Measurements from ENCODE around the gene RNF5.
"Not testable (repeated sequence)": the region's sequence is repeated elsewhere in the genome, so short reads cannot be mapped to it uniquely, and the experiment has no call there.

Gene RNF5

DNA sequence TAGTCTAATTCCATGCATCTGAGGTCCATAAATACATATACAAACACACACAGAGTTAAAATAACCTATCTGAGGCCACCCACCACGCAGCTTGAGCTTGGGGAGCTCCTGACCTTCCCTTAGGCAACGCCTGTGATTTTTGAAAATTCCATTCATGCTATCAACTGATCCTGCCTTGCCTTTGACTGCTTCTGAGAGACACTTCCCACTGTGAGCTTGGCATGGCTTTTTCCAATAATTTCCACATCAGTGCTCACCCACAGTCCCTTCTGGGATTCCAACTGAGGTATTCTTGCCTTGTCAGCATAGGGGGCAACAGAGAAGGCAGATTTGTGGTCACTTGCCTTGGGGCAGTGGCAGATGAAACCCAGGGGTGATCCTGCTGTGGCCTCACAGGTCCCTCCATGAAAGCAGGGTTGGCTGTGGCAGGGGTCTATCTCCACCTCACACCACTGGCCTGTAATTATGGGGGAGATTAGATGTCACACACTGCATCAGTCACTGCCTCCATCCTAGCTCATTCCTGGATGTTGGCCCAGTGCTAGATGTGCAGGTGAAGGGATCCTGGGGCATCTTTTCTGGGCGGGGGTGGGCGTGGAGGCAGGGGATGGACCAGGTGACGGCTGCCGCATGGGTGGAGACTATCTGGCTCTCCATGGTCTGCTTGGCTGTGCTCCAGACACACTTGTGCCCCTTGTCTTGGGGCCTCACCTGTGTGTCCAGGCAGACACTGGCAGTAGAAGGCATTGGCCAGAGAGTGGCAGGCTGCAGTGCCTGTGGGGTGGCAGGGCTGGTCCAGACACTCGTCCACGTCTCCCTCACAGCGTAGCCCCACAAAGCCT is 25.4 kb downstream of the RNF5 start:
- H3K36me3 ChIP-seq (ENCODE audit: control insufficient read depth in 1 of 2, insufficient read depth in 2 of 2, low read length in 2 of 2), result no peaks in the 10 kb centered on the region
- no peaks in the 10 kb centered on the region for H3K9me3 ChIP-seq (ENCODE audit: control insufficient read depth in 1 of 2, low read length in 2 of 2)
- no peak overlapping the region for H3K4me3 ChIP-seq (ENCODE audit: low read depth in 1 of 2, low read length in 2 of 2)
- no peaks in the 10 kb centered on the region for H3K27me3 ChIP-seq (ENCODE audit: low read depth, low read length)
- H3K27ac ChIP-seq (ENCODE audit: low read length), result no peak overlapping the region
- no peaks in the 10 kb centered on the region for H3K4me1 ChIP-seq (ENCODE audit: control insufficient read depth in 1 of 2, insufficient read depth in 2 of 2, low read length in 2 of 2)

DNA sequence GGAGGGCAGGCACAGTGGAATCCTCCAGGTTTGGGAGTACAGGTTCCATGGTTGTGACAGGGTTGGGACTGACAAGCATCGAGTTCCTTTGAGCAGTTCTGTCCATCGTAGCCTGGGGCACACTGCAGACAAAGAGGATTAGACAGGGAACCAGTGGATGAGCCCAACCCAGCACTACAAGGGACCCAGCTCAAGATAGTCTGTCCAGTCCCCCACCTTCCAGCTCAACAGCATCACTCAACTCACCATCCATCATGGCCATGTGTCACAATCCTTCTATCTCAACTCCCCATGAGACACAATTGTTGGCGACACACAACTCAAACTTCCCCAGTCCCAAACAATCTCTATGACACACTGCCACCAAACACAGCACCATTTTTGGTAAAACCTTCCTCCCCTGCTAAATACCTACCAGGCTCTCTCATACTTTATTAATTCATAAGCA is 26.1 kb downstream of the RNF5 start:
- no peaks in the 10 kb centered on the region for H3K4me1 ChIP-seq (ENCODE audit: control insufficient read depth in 1 of 2, insufficient read depth in 2 of 2, low read length in 2 of 2)
- H3K9me3 ChIP-seq (ENCODE audit: control insufficient read depth in 1 of 2, low read length in 2 of 2), result no peaks in the 10 kb centered on the region
- no peaks in the 10 kb centered on the region for H3K36me3 ChIP-seq (ENCODE audit: control insufficient read depth in 1 of 2, insufficient read depth in 2 of 2, low read length in 2 of 2)
- H3K4me3 ChIP-seq (ENCODE audit: low read depth in 1 of 2, low read length in 2 of 2), result no peak overlapping the region
- no peak overlapping the region for H3K27ac ChIP-seq (ENCODE audit: low read length)
- no peaks in the 10 kb centered on the region for H3K27me3 ChIP-seq (ENCODE audit: low read depth, low read length)

DNA sequence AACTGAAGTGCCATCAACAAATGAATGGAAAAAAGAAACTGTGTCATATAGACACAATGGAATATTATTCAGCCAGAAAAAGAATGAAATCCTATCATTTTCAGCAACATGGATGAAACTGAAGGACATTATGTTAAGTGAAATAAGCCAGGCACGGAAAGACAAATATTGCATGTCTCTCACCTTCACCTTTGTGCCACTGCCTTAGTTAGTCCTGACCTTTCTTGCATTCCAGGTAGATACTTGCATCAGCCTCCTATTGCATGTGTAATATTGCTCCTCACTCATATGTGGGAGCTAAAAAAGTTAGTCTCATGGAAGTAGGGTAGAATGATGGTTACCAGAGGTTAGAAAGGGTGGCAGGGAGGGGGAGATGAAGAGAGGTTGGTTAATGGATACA is 30.8 kb downstream of the RNF5 start:
- H3K4me1 ChIP-seq (ENCODE audit: control insufficient read depth in 1 of 2, insufficient read depth in 2 of 2, low read length in 2 of 2), result no peaks in the 10 kb centered on the region
- no peaks in the 10 kb centered on the region for H3K9me3 ChIP-seq (ENCODE audit: control insufficient read depth in 1 of 2, low read length in 2 of 2)
- no peak overlapping the region for H3K27ac ChIP-seq (ENCODE audit: low read length)
- H3K27me3 ChIP-seq (ENCODE audit: low read depth, low read length), result no peaks in the 10 kb centered on the region
- H3K36me3 ChIP-seq (ENCODE audit: control insufficient read depth in 1 of 2, insufficient read depth in 2 of 2, low read length in 2 of 2), result no peaks in the 10 kb centered on the region
- H3K4me3 ChIP-seq (ENCODE audit: low read depth in 1 of 2, low read length in 2 of 2), result no peak overlapping the region

DNA sequence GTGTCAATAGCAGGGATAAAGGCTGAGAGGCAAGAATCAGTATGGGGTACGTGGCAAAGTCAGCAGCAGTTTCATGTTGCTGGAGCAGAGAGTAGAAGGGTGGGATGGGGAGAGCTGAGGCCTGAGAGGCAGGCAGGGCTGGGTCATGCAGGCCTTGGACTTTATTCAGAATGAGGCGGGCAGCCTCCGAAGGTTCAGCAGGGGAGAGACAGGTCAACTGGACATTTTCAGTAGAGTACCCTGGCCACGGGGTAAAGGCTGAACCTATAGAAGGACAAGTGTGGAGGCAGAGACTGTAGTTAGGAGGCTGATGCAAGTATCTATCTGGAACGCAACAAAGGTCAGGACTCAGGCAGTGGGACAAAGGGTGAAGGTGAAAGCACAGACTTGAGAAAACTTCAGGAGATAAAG is 32.0 kb downstream of the RNF5 start:
- Histone ChIP-seq H3K4me1 (ENCODE audit: control insufficient read depth in 1 of 2, insufficient read depth in 2 of 2, low read length in 2 of 2) (no peaks in the 10 kb centered on the region), H3K27ac (ENCODE audit: low read length) (no peak overlapping the region), H3K4me3 (ENCODE audit: low read depth in 1 of 2, low read length in 2 of 2) (no peak overlapping the region), H3K9me3 (ENCODE audit: control insufficient read depth in 1 of 2, low read length in 2 of 2) (no peaks in the 10 kb centered on the region), H3K36me3 (ENCODE audit: control insufficient read depth in 1 of 2, insufficient read depth in 2 of 2, low read length in 2 of 2) (no peaks in the 10 kb centered on the region), H3K27me3 (ENCODE audit: low read depth, low read length) (no peaks in the 10 kb centered on the region)

DNA sequence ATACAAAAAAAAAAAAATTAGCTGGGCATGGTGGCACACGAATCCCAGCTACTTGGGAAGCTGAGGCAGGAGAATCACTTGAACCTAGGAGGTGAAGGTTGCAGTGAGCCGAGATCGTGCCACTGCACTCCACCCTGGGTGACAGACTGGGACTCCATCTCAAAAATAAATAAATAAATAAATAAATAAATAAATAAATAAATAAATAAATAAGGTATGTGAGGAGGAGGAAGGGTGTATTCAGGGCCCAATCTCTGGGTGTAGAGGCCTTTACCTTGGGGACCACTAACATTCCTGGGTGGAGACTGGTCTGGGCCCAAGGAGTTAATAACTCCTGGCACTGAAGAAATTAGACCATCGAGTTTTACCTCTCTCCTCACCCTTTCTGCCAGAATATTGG is 33.2 kb downstream of the RNF5 start:
- not testable (repeated sequence) for H3K27me3 ChIP-seq (ENCODE audit: low read depth, low read length); H3K27ac ChIP-seq (ENCODE audit: low read length); H3K4me1 ChIP-seq (ENCODE audit: control insufficient read depth in 1 of 2, insufficient read depth in 2 of 2, low read length in 2 of 2); H3K36me3 ChIP-seq (ENCODE audit: control insufficient read depth in 1 of 2, insufficient read depth in 2 of 2, low read length in 2 of 2); H3K4me3 ChIP-seq (ENCODE audit: low read depth in 1 of 2, low read length in 2 of 2); H3K9me3 ChIP-seq (ENCODE audit: control insufficient read depth in 1 of 2, low read length in 2 of 2)

DNA sequence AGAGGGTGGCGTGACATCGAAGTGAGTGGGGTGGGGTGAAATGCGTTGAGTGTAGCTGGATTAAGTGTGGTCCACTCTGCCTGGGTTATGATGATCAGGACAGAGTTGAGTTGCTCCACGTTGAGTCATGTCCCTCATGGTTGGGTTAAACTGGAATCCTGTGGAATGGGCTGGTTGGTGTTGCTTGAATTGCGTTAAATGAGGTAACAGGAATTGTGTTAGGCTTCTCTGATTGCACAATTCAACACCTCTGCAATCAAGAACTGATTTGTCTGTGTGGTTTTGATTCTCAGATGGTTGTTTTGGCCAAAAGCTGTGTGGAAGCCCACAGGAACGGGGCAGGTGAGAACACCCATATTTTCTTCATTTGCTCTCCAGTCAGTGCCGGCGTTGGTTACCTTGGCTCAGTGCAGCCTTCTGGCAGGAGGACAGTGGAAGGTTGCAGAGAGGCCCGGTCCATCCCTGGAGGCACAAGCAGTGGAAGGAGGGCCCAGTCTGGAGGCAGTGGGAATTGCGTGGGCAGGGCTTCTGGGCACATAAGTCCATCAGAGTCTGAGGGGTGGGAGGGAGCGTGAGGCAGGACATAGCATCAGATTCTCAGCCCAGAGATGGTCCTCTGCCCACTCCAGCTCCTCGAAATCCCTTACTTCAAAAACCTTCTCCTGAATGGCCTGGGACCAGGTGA is 34.0 kb downstream of the RNF5 start:
- Histone ChIP-seq H3K4me1 (ENCODE audit: control insufficient read depth in 1 of 2, insufficient read depth in 2 of 2, low read length in 2 of 2) (no peaks in the 10 kb centered on the region), H3K36me3 (ENCODE audit: control insufficient read depth in 1 of 2, insufficient read depth in 2 of 2, low read length in 2 of 2) (no peaks in the 10 kb centered on the region), H3K27ac (ENCODE audit: low read length) (no peak overlapping the region), H3K9me3 (ENCODE audit: control insufficient read depth in 1 of 2, low read length in 2 of 2) (no peaks in the 10 kb centered on the region), H3K4me3 (ENCODE audit: low read depth in 1 of 2, low read length in 2 of 2) (no peak overlapping the region), H3K27me3 (ENCODE audit: low read depth, low read length) (no peaks in the 10 kb centered on the region)

DNA sequence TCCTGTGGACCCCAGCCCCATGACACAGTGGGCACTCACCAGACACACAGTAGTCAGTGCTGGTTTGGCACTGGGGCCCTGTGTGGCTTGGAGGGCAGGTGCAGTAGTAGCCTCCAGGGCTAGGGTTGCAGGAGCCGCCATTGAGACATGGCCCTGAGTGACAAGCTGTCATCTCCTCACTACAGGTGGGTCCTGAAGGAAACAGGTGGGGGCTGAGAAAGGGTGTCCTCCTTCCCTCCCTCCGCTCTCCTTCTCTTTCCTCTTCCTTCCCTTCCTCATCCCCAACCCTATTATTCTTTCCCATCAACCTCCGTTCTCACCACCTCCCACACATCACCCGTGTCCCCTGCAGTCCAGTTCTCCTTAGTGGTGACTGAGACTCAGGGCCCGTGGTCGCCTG is 35.4 kb downstream of the RNF5 start:
- Histone ChIP-seq H3K4me3 (ENCODE audit: low read depth in 1 of 2, low read length in 2 of 2) (no peak overlapping the region), H3K27me3 (ENCODE audit: low read depth, low read length) (no peaks in the 10 kb centered on the region), H3K9me3 (ENCODE audit: control insufficient read depth in 1 of 2, low read length in 2 of 2) (no peaks in the 10 kb centered on the region), H3K36me3 (ENCODE audit: control insufficient read depth in 1 of 2, insufficient read depth in 2 of 2, low read length in 2 of 2) (no peaks in the 10 kb centered on the region), H3K27ac (ENCODE audit: low read length) (no peak overlapping the region), H3K4me1 (ENCODE audit: control insufficient read depth in 1 of 2, insufficient read depth in 2 of 2, low read length in 2 of 2) (no peaks in the 10 kb centered on the region)

DNA sequence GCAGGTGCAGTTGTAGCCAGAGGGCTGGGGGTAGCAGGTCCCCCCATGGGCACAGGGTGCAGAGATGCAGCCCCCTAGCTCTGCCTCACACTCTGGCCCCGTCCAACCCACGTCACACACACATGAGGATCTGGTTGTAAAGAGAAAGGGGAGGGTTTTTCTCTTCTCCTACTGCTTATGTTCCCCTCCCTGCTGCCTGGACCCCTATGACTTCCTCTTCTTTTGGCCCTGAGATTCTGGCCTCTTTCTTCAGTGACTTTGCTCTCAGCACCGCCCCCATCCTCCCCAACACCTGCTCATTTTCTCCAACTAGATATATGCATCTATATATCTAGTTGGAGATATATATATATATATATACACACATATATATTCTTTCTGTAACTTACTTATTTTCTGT is 35.9 kb downstream of the RNF5 start:
- Histone ChIP-seq H3K36me3 (ENCODE audit: control insufficient read depth in 1 of 2, insufficient read depth in 2 of 2, low read length in 2 of 2) (no peaks in the 10 kb centered on the region), H3K27me3 (ENCODE audit: low read depth, low read length) (no peaks in the 10 kb centered on the region), H3K4me1 (ENCODE audit: control insufficient read depth in 1 of 2, insufficient read depth in 2 of 2, low read length in 2 of 2) (no peaks in the 10 kb centered on the region), H3K9me3 (ENCODE audit: control insufficient read depth in 1 of 2, low read length in 2 of 2) (no peaks in the 10 kb centered on the region), H3K4me3 (ENCODE audit: low read depth in 1 of 2, low read length in 2 of 2) (no peak overlapping the region), H3K27ac (ENCODE audit: low read length) (no peak overlapping the region)

DNA sequence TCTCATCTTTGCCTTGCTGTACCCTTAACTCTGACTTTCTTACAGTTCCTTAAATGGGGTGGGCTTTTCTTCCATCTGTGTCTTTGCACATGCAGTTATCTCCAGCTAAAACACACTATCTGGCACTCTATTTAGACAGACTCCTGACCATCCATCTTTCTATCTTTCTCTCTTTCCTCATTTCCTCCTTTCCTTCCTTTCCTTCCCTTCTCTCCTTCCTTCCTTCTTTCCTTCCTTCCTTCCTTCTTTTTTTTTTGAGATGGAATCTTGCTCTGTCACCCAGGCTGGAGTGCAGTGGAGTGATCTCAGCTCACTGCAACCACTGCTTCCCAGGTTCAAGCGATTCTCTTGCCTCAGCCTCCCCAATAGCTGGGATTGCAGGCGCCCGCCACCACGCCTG is 37.4 kb downstream of the RNF5 start:
- Histone ChIP-seq H3K27ac (ENCODE audit: low read length) (no peak overlapping the region), H3K4me1 (ENCODE audit: control insufficient read depth in 1 of 2, insufficient read depth in 2 of 2, low read length in 2 of 2) (no peaks in the 10 kb centered on the region), H3K27me3 (ENCODE audit: low read depth, low read length) (no peaks in the 10 kb centered on the region), H3K4me3 (ENCODE audit: low read depth in 1 of 2, low read length in 2 of 2) (no peak overlapping the region), H3K9me3 (ENCODE audit: control insufficient read depth in 1 of 2, low read length in 2 of 2) (no peaks in the 10 kb centered on the region), H3K36me3 (ENCODE audit: control insufficient read depth in 1 of 2, insufficient read depth in 2 of 2, low read length in 2 of 2) (no peaks in the 10 kb centered on the region)

DNA sequence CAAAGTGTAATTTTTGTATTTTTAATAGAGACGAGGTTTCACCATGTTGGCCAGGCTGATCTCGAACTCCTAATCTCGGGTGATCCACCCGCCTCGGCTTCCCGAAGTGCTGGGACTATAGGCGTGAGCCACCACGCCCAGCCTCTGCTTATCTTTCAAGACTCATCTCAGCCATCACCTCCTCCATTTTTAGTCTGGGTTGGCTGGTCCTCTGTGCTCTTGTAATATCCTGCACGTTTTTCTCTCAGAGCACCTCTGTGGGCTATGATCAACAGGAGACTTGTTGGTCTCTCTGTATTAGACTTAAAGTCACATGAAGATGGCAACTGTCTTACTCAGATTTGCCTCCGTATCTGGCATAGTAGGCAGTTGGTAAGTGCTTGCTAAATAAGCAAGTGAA is 38.1 kb downstream of the RNF5 start:
- H3K4me3 ChIP-seq (ENCODE audit: low read depth in 1 of 2, low read length in 2 of 2), result no peak overlapping the region
- no peaks in the 10 kb centered on the region for H3K9me3 ChIP-seq (ENCODE audit: control insufficient read depth in 1 of 2, low read length in 2 of 2)
- no peaks in the 10 kb centered on the region for H3K4me1 ChIP-seq (ENCODE audit: control insufficient read depth in 1 of 2, insufficient read depth in 2 of 2, low read length in 2 of 2)
- no peaks in the 10 kb centered on the region for H3K36me3 ChIP-seq (ENCODE audit: control insufficient read depth in 1 of 2, insufficient read depth in 2 of 2, low read length in 2 of 2)
- no peaks in the 10 kb centered on the region for H3K27me3 ChIP-seq (ENCODE audit: low read depth, low read length)
- H3K27ac ChIP-seq (ENCODE audit: low read length), result no peak overlapping the region

DNA sequence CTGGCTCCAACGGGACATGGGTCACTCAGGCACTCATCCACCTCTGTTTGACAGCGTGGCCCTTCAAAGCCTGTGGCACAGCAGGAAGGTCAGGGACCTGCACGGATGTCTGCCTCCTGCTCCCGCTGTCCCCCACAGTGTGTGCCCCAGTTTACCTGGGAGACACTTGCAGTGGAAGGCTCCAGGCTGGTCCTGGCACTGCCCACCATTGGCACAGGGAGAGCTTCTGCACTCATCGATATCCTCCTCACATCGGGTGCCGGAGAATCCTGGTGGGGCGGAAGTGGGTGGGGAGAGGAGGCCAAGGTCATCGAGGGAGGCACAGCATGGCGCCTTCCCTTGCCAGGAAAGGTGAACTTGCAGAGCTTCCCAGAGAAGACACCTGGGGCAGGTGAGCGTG is 38.8 kb downstream of the RNF5 start:
- Histone ChIP-seq H3K27me3 (ENCODE audit: low read depth, low read length) (no peaks in the 10 kb centered on the region), H3K4me3 (ENCODE audit: low read depth in 1 of 2, low read length in 2 of 2) (no peak overlapping the region), H3K4me1 (ENCODE audit: control insufficient read depth in 1 of 2, insufficient read depth in 2 of 2, low read length in 2 of 2) (no peaks in the 10 kb centered on the region), H3K36me3 (ENCODE audit: control insufficient read depth in 1 of 2, insufficient read depth in 2 of 2, low read length in 2 of 2) (no peaks in the 10 kb centered on the region), H3K27ac (ENCODE audit: low read length) (no peak overlapping the region), H3K9me3 (ENCODE audit: control insufficient read depth in 1 of 2, low read length in 2 of 2) (no peaks in the 10 kb centered on the region)

All from muscle layer of duodenum (tissue), 2 donors.